ENCODE measurements around the gene CFTR. TPM values are rescaled to one million over a fixed set of nuclear protein-coding genes. Genes with fewer than 3 reads are reported as not detected.

Gene CFTR
- total RNA-seq, 1 experiment from 2014 or later: not detected

DNA sequence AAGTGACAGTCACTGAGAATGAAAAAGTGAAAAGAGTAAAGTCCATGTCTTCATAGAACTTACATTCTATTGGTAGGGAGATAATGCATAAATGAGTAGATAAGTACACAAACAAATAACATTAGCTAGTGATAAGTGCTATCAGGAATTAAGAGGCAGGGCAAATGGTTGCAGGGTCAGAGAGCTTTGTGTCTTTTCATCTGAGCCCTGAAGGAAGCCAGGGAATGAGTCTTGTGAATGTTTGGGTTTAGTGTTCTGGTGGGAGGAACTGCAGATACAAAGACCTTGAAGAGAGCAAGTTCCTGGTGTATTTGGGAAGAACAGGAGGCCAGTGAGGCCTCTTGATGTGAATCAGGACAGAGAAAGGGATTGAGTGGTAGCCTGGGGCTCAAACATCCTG is 209.6 kb downstream of the CFTR start:
- intact Hi-C loops (cut with micrococcal nuclease): no loop called here
- RAD21 ChIA-PET (ENCODE audit: low non-redundant PET in 1 of 2, low total read pairs in 2 of 2, uncharacterized antibody in 2 of 2, unreplicated experiment in 2 of 2): no interaction called here

DNA sequence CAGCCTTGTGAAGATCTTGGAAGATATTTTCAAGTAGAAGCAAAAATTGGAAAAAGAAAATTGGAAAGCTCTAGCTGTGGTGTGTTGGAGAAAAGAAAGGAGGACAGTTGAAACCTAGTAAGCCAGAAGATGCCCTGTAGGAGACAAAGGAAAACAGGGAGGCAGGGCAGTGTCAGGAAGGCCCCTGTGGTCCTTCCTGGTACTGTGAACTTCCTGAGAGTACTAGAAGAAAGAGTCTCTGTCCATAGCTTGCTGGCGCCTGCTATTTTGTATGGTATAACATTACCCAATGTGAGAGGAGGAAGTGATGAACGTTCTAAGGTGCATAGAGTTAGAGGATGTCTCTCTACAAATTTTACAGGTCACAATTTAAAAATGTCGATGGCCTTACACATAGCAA is 210.3 kb downstream of the CFTR start:
- Histone ChIP-seq H3K4me2 (ENCODE audit: low read length) (no peak overlapping the region), H3K27ac (ENCODE audit: low read depth, low read length) (no peak overlapping the region), H3K36me3 (ENCODE audit: control insufficient read depth in 1 of 2, insufficient read depth in 2 of 2, low read length in 2 of 2) (no peaks in the 10 kb centered on the region), H3K4me3 (replicated peaks in 1 of 2; ENCODE audit: low read depth in 1 of 2, low read length in 2 of 2) (no peak overlapping the region), H3K27me3 (ENCODE audit: insufficient read depth, low read length) (no peaks in the 10 kb centered on the region), H3K9me2 (ENCODE audit: insufficient read depth) (no peaks in the 10 kb centered on the region), H4K20me1 (ENCODE audit: insufficient read depth) (no peaks in the 10 kb centered on the region), H3K4me1 (ENCODE audit: control insufficient read depth in 1 of 2, insufficient read depth in 2 of 2, low read length in 2 of 2) (no peaks in the 10 kb centered on the region), H2AFZ (ENCODE audit: low read depth, low read length, poor library complexity, severe bottlenecking) (no peak overlapping the region), H3K79me2 (ENCODE audit: insufficient read depth, low read length) (no peaks in the 10 kb centered on the region), H3K9ac (ENCODE audit: low read length) (no peak overlapping the region), H3K9me3 (ENCODE audit: control insufficient read depth in 1 of 2, insufficient read depth in 1 of 2, low read depth in 1 of 2, low read length in 2 of 2) (no peaks in the 10 kb centered on the region)
- intact Hi-C loops (cut with micrococcal nuclease): no loop called here
- no peak for TF ChIP-seq POLR2AphosphoS5 (IDR thresholded peaks at IDR 0.05; ENCODE audit: low read depth, low read length)
- TF ChIP-seq ZFX (IDR thresholded peaks at IDR 0.05): no peak
- TF ChIP-seq SRF (IDR thresholded peaks at IDR 0.05; ENCODE audit: low read depth): no peak
- no peak for TF ChIP-seq POLR2A (IDR thresholded peaks at IDR 0.05; ENCODE audit: borderline replicate concordance, extremely low read depth, insufficient read depth, insufficient read length)
- TF ChIP-seq, protein P1, sequence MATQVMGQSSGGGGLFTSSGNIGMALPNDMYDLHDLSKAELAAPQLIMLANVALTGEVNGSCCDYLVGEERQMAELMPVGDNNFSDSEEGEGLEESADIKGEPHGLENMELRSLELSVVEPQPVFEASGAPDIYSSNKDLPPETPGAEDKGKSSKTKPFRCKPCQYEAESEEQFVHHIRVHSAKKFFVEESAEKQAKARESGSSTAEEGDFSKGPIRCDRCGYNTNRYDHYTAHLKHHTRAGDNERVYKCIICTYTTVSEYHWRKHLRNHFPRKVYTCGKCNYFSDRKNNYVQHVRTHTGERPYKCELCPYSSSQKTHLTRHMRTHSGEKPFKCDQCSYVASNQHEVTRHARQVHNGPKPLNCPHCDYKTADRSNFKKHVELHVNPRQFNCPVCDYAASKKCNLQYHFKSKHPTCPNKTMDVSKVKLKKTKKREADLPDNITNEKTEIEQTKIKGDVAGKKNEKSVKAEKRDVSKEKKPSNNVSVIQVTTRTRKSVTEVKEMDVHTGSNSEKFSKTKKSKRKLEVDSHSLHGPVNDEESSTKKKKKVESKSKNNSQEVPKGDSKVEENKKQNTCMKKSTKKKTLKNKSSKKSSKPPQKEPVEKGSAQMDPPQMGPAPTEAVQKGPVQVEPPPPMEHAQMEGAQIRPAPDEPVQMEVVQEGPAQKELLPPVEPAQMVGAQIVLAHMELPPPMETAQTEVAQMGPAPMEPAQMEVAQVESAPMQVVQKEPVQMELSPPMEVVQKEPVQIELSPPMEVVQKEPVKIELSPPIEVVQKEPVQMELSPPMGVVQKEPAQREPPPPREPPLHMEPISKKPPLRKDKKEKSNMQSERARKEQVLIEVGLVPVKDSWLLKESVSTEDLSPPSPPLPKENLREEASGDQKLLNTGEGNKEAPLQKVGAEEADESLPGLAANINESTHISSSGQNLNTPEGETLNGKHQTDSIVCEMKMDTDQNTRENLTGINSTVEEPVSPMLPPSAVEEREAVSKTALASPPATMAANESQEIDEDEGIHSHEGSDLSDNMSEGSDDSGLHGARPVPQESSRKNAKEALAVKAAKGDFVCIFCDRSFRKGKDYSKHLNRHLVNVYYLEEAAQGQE (IDR thresholded peaks at IDR 0.05; ENCODE audit: low read depth): no peak
- no peak for TF ChIP-seq EGR1 (IDR thresholded peaks at IDR 0.05; ENCODE audit: low read depth)
- TF ChIP-seq, protein P2, sequence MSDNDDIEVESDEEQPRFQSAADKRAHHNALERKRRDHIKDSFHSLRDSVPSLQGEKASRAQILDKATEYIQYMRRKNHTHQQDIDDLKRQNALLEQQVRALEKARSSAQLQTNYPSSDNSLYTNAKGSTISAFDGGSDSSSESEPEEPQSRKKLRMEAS (IDR thresholded peaks at IDR 0.05): no peak
- TF ChIP-seq CBX3 (IDR thresholded peaks at IDR 0.05; ENCODE audit: low read depth): no peak
- TF ChIP-seq EZH2phosphoT487 (IDR thresholded peaks at IDR 0.05; ENCODE audit: borderline replicate concordance): no peak
- ChIA-PET POLR2A (no interaction called here), CTCF (no interaction called here), RAD21 (ENCODE audit: low non-redundant PET in 1 of 2, low total read pairs in 2 of 2, uncharacterized antibody in 2 of 2, unreplicated experiment in 2 of 2) (no interaction called here)
- DNase-seq (ENCODE audit: low read depth, low spot score) (no peak), ATAC-seq (no peak)
- BruUV-seq (replicated peaks): no TSS peak

More for the DNA sequence above, 209.6 kb downstream of the CFTR start:
- Histone ChIP-seq H3K4me1 (ENCODE audit: control insufficient read depth in 1 of 2, insufficient read depth in 2 of 2, low read length in 2 of 2) (no peaks in the 10 kb centered on the region), H3K36me3 (ENCODE audit: control insufficient read depth in 1 of 2, insufficient read depth in 2 of 2, low read length in 2 of 2) (no peaks in the 10 kb centered on the region), H3K4me3 (replicated peaks in 1 of 2; ENCODE audit: low read depth in 1 of 2, low read length in 2 of 2) (no peak overlapping the region), H2AFZ (ENCODE audit: low read depth, low read length, poor library complexity, severe bottlenecking) (no peak overlapping the region), H3K9me2 (ENCODE audit: insufficient read depth) (no peaks in the 10 kb centered on the region), H4K20me1 (ENCODE audit: insufficient read depth) (no peaks in the 10 kb centered on the region), H3K4me2 (ENCODE audit: low read length) (no peak overlapping the region), H3K27ac (ENCODE audit: low read depth, low read length) (no peak overlapping the region), H3K9me3 (ENCODE audit: control insufficient read depth in 1 of 2, insufficient read depth in 1 of 2, low read depth in 1 of 2, low read length in 2 of 2) (no peaks in the 10 kb centered on the region), H3K9ac (ENCODE audit: low read length) (no peak overlapping the region), H3K79me2 (ENCODE audit: insufficient read depth, low read length) (no peaks in the 10 kb centered on the region), H3K27me3 (ENCODE audit: insufficient read depth, low read length) (no peaks in the 10 kb centered on the region)
- TF ChIP-seq JUND (IDR thresholded peaks at IDR 0.05): no peak
- no peak for TF ChIP-seq POLR2AphosphoS5 (IDR thresholded peaks at IDR 0.05; ENCODE audit: low read depth, low read length)
- no peak for TF ChIP-seq ZFX (IDR thresholded peaks at IDR 0.05)
- TF ChIP-seq ELF1 (IDR thresholded peaks at IDR 0.05; ENCODE audit: borderline replicate concordance, low read depth): no peak
- ChIA-PET CTCF (no interaction called here), POLR2A (no interaction called here)
- no peak for ATAC-seq
- no TSS peak for BruUV-seq (replicated peaks)
- no peak for DNase-seq (ENCODE audit: low read depth, low spot score)
